Hepatocyte (in vitro differentiated cells): ENCODE results near the gene MRRF.

Source experiments
- CTCF ChIP-seq: fragments of 200-600 bp; sonication (generic); IDR thresholded peaks from 2 replicates; pipeline ENCODE4 v1.5.1; 2016; ENCODE audit warnings: antibody characterized with exemption, mild to moderate bottlenecking; ENCODE audit not compliant: poor library complexity
- EZH2 ChIP-seq: fragments of 200-600 bp; sonication (generic); IDR thresholded peaks from 2 replicates; pipeline ENCODE4 v1.6.1; 2016; ENCODE audit warnings: antibody characterized with exemption, mild to moderate bottlenecking, borderline replicate concordance
- EZH2phosphoT487 ChIP-seq: fragments of 200-600 bp; sonication (generic); IDR thresholded peaks from one replicate; pipeline ENCODE4 v1.6.1; 2018; ENCODE audit warnings: antibody characterized with exemption, mild to moderate bottlenecking, low read depth, moderate library complexity; ENCODE audit not compliant: unreplicated experiment, severe bottlenecking

- no peak for TF ChIP-seq EZH2
- no peak for TF ChIP-seq CTCF
- peak; percentile 80 for TF ChIP-seq EZH2phosphoT487
These were observed 36.5 kb upstream of the MRRF start for GRCh38 chr9:122228191-122228567.
